Pancreas (tissue), 10 donors: Measurements from ENCODE around the gene LDLRAD4. TPM values are rescaled to one million over a fixed set of nuclear protein-coding genes. Genes with fewer than 3 reads are reported as not detected.

ENCODE experiments used
- ATAC-seq, 4 donors: fragments of 200-7000 bp; cut with Tn5 transposase; one replicate each; pipeline versions ENCODE4 v1.8.0 to v1.9.1; 2020; ENCODE audit warnings: mild to moderate bottlenecking in 4 of 4, moderate library complexity in 4 of 4
- DNase-seq, 6 donors: peaks; one replicate each; pipeline ENCODE4 v3.0.0-alpha.2; 2020
- FAIRE-seq: peaks from 2 replicates; lab custom pipeline; 2012; peaks lifted over from hg19 to GRCh38; lab: Jason Lieb, UNC
- H3K27ac ChIP-seq, 4 donors: fragments of 200-600 bp; sonication (generic); 1 replicate in 3 of 4; 2 replicates in 1 of 4; pipeline versions ENCODE4 v1.5.0 to v1.8.0; 2020
- H3K27me3 ChIP-seq, 4 donors: fragments of 200-600 bp; one replicate each; pipeline ENCODE4 v1.8.0; 2021
- H3K36me3 ChIP-seq, 3 donors: fragments of 200-600 bp; sonication (generic) in 1 of 3; one replicate each; pipeline versions ENCODE4 v1.5.0 to v1.8.0; 2020 to 2021
- H3K4me1 ChIP-seq, 3 donors: fragments of 200-600 bp; one replicate each; pipeline ENCODE4 v1.8.0; 2021
- H3K4me3 ChIP-seq, 4 donors: fragments of 200-600 bp; sonication (generic) in 2 of 4; one replicate each; pipeline versions ENCODE4 v1.5.0 to v1.8.0; 2020 to 2021
- H3K9me3 ChIP-seq, 4 donors: fragments of 200-600 bp; one replicate each; pipeline ENCODE4 v1.8.0; 2021
- WGBS, 2 donors: extraction: QIAGEN DNeasy Blood & Tissue Kit; methylation state at CpG; one replicate each; pipeline ENCODE4 v1.1.7; 2013; 5-methylcytosine and 5-hydroxymethylcytosine counted together
- intact Hi-C, 3 donors: fragments of 100-400 bp; cut with DNase I; formaldehyde crosslinking; loops; one replicate each; pipeline versions ENCODE4 v1.11.1 to v1.14.2; 2022
- polyA plus RNA-seq, 2 donors: library from polyadenylated mRNA; stranded (reverse); fragments of 200-250 nt; gene quantifications; one replicate each; pipeline ENCODE4 v1.2.3, GENCODE V29; 2013
- total RNA-seq, 6 donors: library from RNA; stranded (reverse); fragmentation: NEBNext Ultra II Directional in 4 of 6; extraction: Animal tissue kit (Norgen Biotek cat#: 25700) in 4 of 6; gene quantifications; one replicate each; pipeline versions ENCODE4 v1.2.1 to v1.2.4, GENCODE V29; 2021 to 2023
- TF ChIP-seq, protein P1 (sequence below), 4 donors: fragments of 200-600 bp; sonication (generic) in 3 of 4; IDR thresholded peaks; one replicate each; pipeline versions ENCODE4 v1.5.0 to v1.8.0; 2021; ENCODE audit warnings: antibody characterized with exemption in 4 of 4
- donor health status: healthy with polysubstance abuse.
- donor health status: DM: no; HTN: no; CAD: no; lungs with moderate emphysema.
- donor health status: DM: no; HTN: no; CAD: no.
- donor health status: control.
- donor health status: control.
- donor health status: Bipolar disorder and iron deficiency.
- donor health status: DM: yes; HTN: yes; CAD: no.
- donor health status: DM: no; HTN: no; CAD: no.
- donor health status: DM: no; HTN: no; CAD: no.
- donor health status: DM: yes; HTN: yes; CAD: no.

Gene LDLRAD4
- total and polyA plus RNA-seq, 8 donors = 2.5 to 21.8 (median 5.7) TPM

DNA sequence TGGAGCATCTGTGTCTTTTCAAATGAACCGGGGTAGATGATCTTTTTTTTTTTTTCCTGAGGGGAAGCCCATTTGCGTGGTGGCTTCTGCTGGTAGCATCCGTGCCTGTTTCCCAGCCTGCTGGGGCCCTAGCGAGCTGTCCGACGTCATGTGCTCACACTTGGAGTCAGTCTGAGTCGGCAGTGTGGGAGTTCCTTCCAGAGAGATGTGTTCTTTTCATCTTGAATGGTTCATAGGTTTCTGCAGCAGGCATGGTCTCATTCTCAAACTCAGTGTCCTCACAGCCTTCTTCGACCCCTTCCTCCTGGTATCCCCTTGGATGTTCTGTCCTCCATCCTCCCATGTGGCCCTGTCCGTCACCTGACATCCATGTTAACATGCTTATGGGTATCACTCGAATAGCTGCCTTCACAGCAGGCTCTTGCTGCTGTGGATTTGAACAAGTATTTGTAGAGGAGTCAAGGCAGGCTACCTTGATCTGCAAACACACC, 51.0 kb downstream of the LDLRAD4 start:
- 68 to 73% methylated on average over 10 of the region's 10 CpGs for WGBS, 2 donors
- no peak overlapping the region for H3K4me3 ChIP-seq
- no peaks in the 10 kb centered on the region for H3K9me3 ChIP-seq
- TF ChIP-seq, protein P1, sequence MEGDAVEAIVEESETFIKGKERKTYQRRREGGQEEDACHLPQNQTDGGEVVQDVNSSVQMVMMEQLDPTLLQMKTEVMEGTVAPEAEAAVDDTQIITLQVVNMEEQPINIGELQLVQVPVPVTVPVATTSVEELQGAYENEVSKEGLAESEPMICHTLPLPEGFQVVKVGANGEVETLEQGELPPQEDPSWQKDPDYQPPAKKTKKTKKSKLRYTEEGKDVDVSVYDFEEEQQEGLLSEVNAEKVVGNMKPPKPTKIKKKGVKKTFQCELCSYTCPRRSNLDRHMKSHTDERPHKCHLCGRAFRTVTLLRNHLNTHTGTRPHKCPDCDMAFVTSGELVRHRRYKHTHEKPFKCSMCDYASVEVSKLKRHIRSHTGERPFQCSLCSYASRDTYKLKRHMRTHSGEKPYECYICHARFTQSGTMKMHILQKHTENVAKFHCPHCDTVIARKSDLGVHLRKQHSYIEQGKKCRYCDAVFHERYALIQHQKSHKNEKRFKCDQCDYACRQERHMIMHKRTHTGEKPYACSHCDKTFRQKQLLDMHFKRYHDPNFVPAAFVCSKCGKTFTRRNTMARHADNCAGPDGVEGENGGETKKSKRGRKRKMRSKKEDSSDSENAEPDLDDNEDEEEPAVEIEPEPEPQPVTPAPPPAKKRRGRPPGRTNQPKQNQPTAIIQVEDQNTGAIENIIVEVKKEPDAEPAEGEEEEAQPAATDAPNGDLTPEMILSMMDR (IDR thresholded peaks at IDR 0.05) = no peak
- peak overlapping the region in 3 of 4 donors; percentile 38 to 72 (median 56) for H3K27ac ChIP-seq
- H3K36me3 ChIP-seq = no peaks in the 10 kb centered on the region
- no peaks in the 10 kb centered on the region for H3K27me3 ChIP-seq
- DNase-seq = no peak
- no peak for FAIRE-seq
- peak in 2 of 4 donors; percentile 46 to 63 for ATAC-seq
- intact Hi-C loops = no loop called here
- peaks cover 0 to 21% (median 0%) of the 10 kb centered on the region in 3 donors for H3K4me1 ChIP-seq

DNA sequence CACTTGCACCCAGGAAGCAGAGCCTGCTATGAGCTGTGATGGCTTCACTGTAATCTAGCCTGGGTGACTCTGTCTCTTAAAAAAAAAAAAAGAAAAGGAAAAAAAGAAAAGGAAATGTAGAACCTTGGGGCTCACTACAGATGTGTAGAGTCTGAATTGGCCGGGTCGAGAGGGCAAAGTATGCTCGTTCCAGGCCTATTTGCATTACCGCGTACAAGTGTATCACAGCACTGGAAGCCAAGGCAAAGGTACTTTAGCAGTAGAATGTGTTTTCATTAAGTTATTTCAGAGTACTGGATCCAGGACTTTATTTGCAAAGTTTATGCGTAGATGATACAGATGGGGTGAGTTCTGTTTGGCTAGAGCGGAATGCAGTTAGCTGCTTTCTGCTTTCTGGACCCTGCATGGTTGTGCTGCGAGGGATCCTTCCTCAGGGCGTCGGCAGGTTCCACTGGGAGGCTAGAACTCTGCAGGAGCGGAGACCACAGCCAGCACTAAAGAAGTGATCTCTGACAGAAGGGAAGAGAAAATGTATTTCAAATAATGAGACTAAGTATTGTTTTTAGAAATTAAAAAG, 51.8 kb downstream of the LDLRAD4 start:
- H3K4me1 ChIP-seq = peaks cover 0 to 21% (median 0%) of the 10 kb centered on the region in 3 donors
- TF ChIP-seq, protein P1 (IDR thresholded peaks at IDR 0.05) = no peak
- H3K27me3 ChIP-seq = no peaks in the 10 kb centered on the region
- 80 to 88% methylated on average over 11 of the region's 11 CpGs for WGBS, 2 donors
- intact Hi-C loops = no loop called here
- no peak overlapping the region for H3K4me3 ChIP-seq
- DNase-seq = no peak
- peak overlapping the region in 3 of 4 donors; percentile 4 to 72 (median 38) for H3K27ac ChIP-seq
- no peak for FAIRE-seq
- no peak for ATAC-seq
- H3K36me3 ChIP-seq = no peaks in the 10 kb centered on the region
- H3K9me3 ChIP-seq = no peaks in the 10 kb centered on the region

DNA sequence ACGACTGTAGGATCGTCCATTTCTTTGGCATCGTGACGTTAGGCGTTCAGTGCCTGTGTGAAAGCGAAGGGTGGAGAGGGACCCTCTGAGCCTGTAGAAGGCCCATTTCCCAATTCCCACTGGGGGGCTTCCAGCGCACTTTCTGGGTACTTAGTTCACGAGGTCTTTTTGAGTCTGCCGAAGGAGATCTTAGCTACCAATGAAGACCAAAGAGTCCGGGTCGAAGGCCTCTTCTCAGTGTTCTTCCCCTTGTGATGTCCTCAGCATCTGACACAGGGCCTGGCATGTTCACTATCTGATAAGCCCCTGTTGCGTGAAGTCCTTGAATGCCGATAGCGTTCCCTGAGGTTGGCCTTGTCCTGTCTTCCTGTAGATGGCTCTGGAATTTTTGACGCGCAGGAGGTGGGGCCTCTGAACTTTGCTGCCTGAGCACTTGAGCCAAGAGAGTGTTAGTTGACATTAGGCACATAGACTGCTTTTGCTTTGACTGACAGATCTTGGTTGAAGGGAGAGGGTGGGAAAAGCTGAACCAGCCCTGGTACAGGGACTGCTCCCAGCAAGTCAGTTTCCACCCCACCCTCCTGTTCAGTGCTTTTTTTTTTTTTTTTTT, 52.8 kb downstream of the LDLRAD4 start:
- H3K27ac ChIP-seq = peak overlapping the region in 2 of 4 donors; percentile 6 to 9
- H3K4me3 ChIP-seq = no peak overlapping the region
- H3K36me3 ChIP-seq = no peaks in the 10 kb centered on the region
- no peaks in the 10 kb centered on the region for H3K27me3 ChIP-seq
- TF ChIP-seq, protein P1 (IDR thresholded peaks at IDR 0.05) = no peak
- intact Hi-C loops = no loop called here
- DNase-seq (peak in 1 of 6 donors; percentile 28), FAIRE-seq (no peak), ATAC-seq (peak in 3 of 4 donors; percentile 26 to 50 (median 43))
- WGBS, 2 donors = 69 to 75% methylated on average over 16 of the region's 16 CpGs
- H3K4me1 ChIP-seq = peaks cover 0 to 21% (median 0%) of the 10 kb centered on the region in 3 donors
- no peaks in the 10 kb centered on the region for H3K9me3 ChIP-seq

DNA sequence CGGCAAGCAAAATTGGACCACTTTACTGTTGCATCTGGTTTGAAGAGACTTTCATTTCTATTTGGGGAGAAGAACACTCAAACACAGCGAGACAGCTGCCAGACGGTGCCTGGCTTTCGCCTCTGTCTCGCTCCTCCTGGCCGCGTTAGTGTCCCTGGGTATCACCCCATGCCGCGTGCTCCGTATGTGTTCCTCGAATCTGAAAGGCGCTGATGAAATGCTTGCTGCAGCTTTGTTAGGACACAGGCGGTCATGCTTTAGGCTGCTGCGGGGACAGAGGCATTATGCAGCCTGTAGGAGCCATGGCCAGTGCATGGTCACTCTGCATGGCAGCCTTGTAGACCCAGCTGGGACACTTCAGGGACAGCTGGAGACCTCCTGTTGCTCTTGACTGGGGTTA, 53.9 kb downstream of the LDLRAD4 start:
- DNase-seq (no peak), FAIRE-seq (no peak), ATAC-seq (no peak)
- Histone ChIP-seq H3K27ac (no peak overlapping the region), H3K36me3 (no peaks in the 10 kb centered on the region), H3K9me3 (no peaks in the 10 kb centered on the region), H3K27me3 (no peaks in the 10 kb centered on the region), H3K4me3 (no peak overlapping the region), H3K4me1 (peaks cover 0 to 19% (median 0%) of the 10 kb centered on the region in 3 donors)
- intact Hi-C loops = no loop called here
- WGBS, 2 donors = 89 to 92% methylated on average over 14 of the region's 14 CpGs
- TF ChIP-seq, protein P1 (IDR thresholded peaks at IDR 0.05) = no peak

DNA sequence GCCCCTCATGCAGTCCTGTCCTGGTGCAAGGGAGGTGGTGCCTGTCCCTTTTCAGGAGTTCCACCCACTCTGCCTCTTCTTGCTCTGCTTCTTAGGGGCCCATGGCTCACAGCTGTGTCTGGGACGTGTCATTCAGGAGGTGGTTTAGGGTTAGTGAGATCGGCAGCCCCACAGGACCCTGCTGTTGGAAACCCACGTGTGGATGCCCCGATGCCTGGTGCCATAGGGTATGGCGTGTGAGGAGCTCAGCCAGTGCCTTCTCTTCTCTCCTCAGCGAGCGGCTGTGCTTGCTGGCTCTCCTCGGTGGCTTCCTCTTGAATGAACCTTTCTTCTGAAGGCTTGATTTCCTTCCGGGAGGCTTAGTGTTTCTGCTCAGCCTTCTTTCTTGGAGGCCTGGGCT, 55.2 kb downstream of the LDLRAD4 start:
- WGBS, 2 donors = 79 to 89% methylated on average over 9 of the region's 9 CpGs
- Histone ChIP-seq H3K9me3 (no peaks in the 10 kb centered on the region), H3K27ac (no peak overlapping the region), H3K4me3 (no peak overlapping the region), H3K36me3 (no peaks in the 10 kb centered on the region), H3K4me1 (peaks cover 0 to 8% (median 0%) of the 10 kb centered on the region in 3 donors), H3K27me3 (no peaks in the 10 kb centered on the region)
- intact Hi-C loops = no loop called here
- DNase-seq = no peak
- FAIRE-seq = no peak
- no peak for ATAC-seq
- TF ChIP-seq, protein P1 (IDR thresholded peaks at IDR 0.05) = no peak
